Keratinocyte (primary cell): ENCODE results near the gene MOB3B. TPM values are rescaled to one million over a fixed set of nuclear protein-coding genes. Genes with fewer than 3 reads are reported as not detected.

Source experiments
- DNase-seq: peaks from one replicate; pipeline ENCODE4 v3.0.0-alpha.2; 2011; ENCODE audit warnings: low read depth, missing footprints, low spot score
- FAIRE-seq: peaks from 2 replicates; lab custom pipeline; 2011; peaks lifted over from hg19 to GRCh38; lab: Jason Lieb, UNC
- H2AFZ ChIP-seq: 2 replicates; pipeline ENCODE4 v1.6.0; 2012; ENCODE audit warnings: low read length, control low read depth, inconsistent platforms; ENCODE audit not compliant: control insufficient read depth
- H3K27ac ChIP-seq: 2 replicates; pipeline ENCODE4 v1.5.1; 2011; ENCODE audit warnings: low read length; ENCODE audit not compliant: control insufficient read depth, insufficient read depth
- H3K27me3 ChIP-seq: 3 replicates; pipeline ENCODE4 v1.6.0; 2011; ENCODE audit warnings: low read length; ENCODE audit not compliant: control insufficient read depth, insufficient read depth; ENCODE audit errors: extremely low read depth
- H3K36me3 ChIP-seq, 2 experiments: 2 replicates in 1 of 2; 3 replicates in 1 of 2; pipeline ENCODE4 v1.5.1; 2011; ENCODE audit warnings: low read length in 2 of 2, mild to moderate bottlenecking in 1 of 2; ENCODE audit not compliant: control insufficient read depth in 2 of 2, insufficient read depth in 2 of 2; ENCODE audit errors: extremely low read depth in 1 of 2
- H3K4me1 ChIP-seq: 3 replicates; pipeline ENCODE4 v1.5.1; 2011; ENCODE audit warnings: low read length; ENCODE audit not compliant: control insufficient read depth, insufficient read depth; ENCODE audit errors: extremely low read depth
- H3K4me2 ChIP-seq: 3 replicates; pipeline ENCODE4 v1.6.0; 2011; ENCODE audit warnings: low read depth, low read length; ENCODE audit not compliant: control insufficient read depth, insufficient read depth; ENCODE audit errors: extremely low read depth
- H3K4me3 ChIP-seq, 3 experiments: fragments of 200-600 bp in 1 of 3; sonication (generic) in 1 of 3; 2 replicates in 2 of 3; 3 replicates in 1 of 3; pipeline ENCODE4 v1.5.1; 2011 to 2016; ENCODE audit warnings: low read length in 3 of 3, mild to moderate bottlenecking in 3 of 3, control low read depth in 2 of 3, inconsistent platforms in 1 of 3, low read depth in 1 of 3, mixed read lengths in 1 of 3, mixed run types in 1 of 3, moderate library complexity in 1 of 3; ENCODE audit not compliant: control insufficient read depth in 2 of 3, insufficient read depth in 2 of 3; ENCODE audit errors: extremely low read depth in 1 of 3
- H3K79me2 ChIP-seq: 2 replicates; pipeline ENCODE4 v1.6.0; 2012; ENCODE audit warnings: low read length; ENCODE audit not compliant: control insufficient read depth, insufficient read depth
- H3K9ac ChIP-seq: 3 replicates; pipeline ENCODE4 v1.6.0; 2011; ENCODE audit warnings: low read length; ENCODE audit not compliant: control insufficient read depth, insufficient read depth; ENCODE audit errors: extremely low read depth
- H3K9me1 ChIP-seq: 3 replicates; pipeline ENCODE4 v1.6.0; 2011; ENCODE audit warnings: low read length; ENCODE audit not compliant: control insufficient read depth, insufficient read depth; ENCODE audit errors: extremely low read depth
- H3K9me3 ChIP-seq: 2 replicates; pipeline ENCODE4 v1.5.1; 2012; ENCODE audit warnings: low read depth, low read length; ENCODE audit not compliant: control insufficient read depth
- H4K20me1 ChIP-seq: 3 replicates; pipeline ENCODE4 v1.6.0; 2011; ENCODE audit warnings: low read length; ENCODE audit not compliant: control insufficient read depth, insufficient read depth; ENCODE audit errors: extremely low read depth
- CTCF ChIP-seq, 3 experiments: IDR thresholded peaks in 1 of 3; conservative IDR thresholded peaks in 1 of 3; optimal IDR thresholded peaks in 1 of 3; 2 replicates in 2 of 3; 3 replicates in 1 of 3; pipeline versions ENCODE3 to v1.5.1; 2011; ENCODE audit warnings: low read length in 3 of 3, mild to moderate bottlenecking in 3 of 3, moderate library complexity in 2 of 3, control low read depth in 1 of 3, inconsistent platforms in 1 of 3; ENCODE audit not compliant: insufficient read depth in 2 of 3; ENCODE audit errors: extremely low read depth in 1 of 3
- EZH2 ChIP-seq: IDR thresholded peaks from one replicate; pipeline ENCODE4 v1.6.1; 2012; ENCODE audit warnings: inconsistent platforms, mild to moderate bottlenecking, low read length, moderate library complexity
- dilution Hi-C: fragments of 300-500 bp; cut with MboI; formaldehyde crosslinking; loops from one replicate; pipeline ENCODE4 v1.7.0; 2020; ENCODE audit warnings: low sequenced_read_pairs; ENCODE audit not compliant: extremely low pct_ligation_motif_present
- polyA plus RNA-seq, 5 experiments: library from polyadenylated mRNA; depleted of rRNA in 3 of 5; stranded (reverse) in 3 of 5; stranded (forward) in 1 of 5; unstranded in 1 of 5; fragments of >200 nt; gene quantifications; 1 replicate in 1 of 5; 2 replicates in 3 of 5; 3 replicates in 1 of 5; pipeline versions ENCODE4 v1.2.1 to v1.2.3, GENCODE V29; 2011 to 2012; ENCODE audit warnings: missing spikeins in 2 of 5, low read depth in 1 of 5, low replicate concordance in 1 of 5

MOB3B gene
- polyA plus RNA-seq, 1 donor (not counting 4 experiments of a cell fraction or from before 2014, with no cell fraction given) = 35.3 TPM

- no peaks in the 10 kb centered on the region for H3K27me3 ChIP-seq
- no peak overlapping the region for H3K4me3 ChIP-seq
- H3K27ac ChIP-seq = no peak overlapping the region
- FAIRE-seq (no peak), DNase-seq (no peak)
- H2AFZ ChIP-seq = no peak overlapping the region
- dilution Hi-C loops = no loop called here
- H3K36me3 ChIP-seq = peaks cover 8 to 14% of the 10 kb centered on the region in 2 experiments
- no peak for TF ChIP-seq EZH2
- TF ChIP-seq CTCF (optimal IDR thresholded peaks at IDR 0.05 in 1 of 3, IDR thresholded peaks at IDR 0.05 in 1 of 3, conservative IDR thresholded peaks at IDR 0.05 in 1 of 3; ENCODE audit: extremely low read depth in 1 of 3, insufficient read depth in 2 of 3, low read length in 3 of 3) = no peak
- no peak overlapping the region for H3K9ac ChIP-seq
- H3K9me3 ChIP-seq = no peaks in the 10 kb centered on the region
- peaks cover 18% of the 10 kb centered on the region for H3K4me1 ChIP-seq
- H4K20me1 ChIP-seq = no peaks in the 10 kb centered on the region
- H3K4me2 ChIP-seq = no peak overlapping the region
- peaks cover 4% of the 10 kb centered on the region for H3K9me1 ChIP-seq
- peaks cover 21% of the 10 kb centered on the region for H3K79me2 ChIP-seq
Measured at GRCh38 chr9:27359763-27360162, 169.9 kb downstream of the MOB3B start.

GRCh38 chr9:27358007-27358406, 171.6 kb downstream of the MOB3B start:
- Histone ChIP-seq H3K27ac (no peak overlapping the region), H3K4me1 (peaks cover 19% of the 10 kb centered on the region), H3K79me2 (peaks cover 15% of the 10 kb centered on the region), H3K4me3 (no peak overlapping the region), H3K9me3 (no peaks in the 10 kb centered on the region), H3K36me3 (peaks cover 8 to 18% of the 10 kb centered on the region in 2 experiments), H3K4me2 (no peak overlapping the region), H3K9ac (no peak overlapping the region), H3K27me3 (no peaks in the 10 kb centered on the region), H4K20me1 (no peaks in the 10 kb centered on the region), H3K9me1 (peaks cover 7% of the 10 kb centered on the region), H2AFZ (no peak overlapping the region)
- FAIRE-seq (no peak), DNase-seq (no peak)
- TF ChIP-seq CTCF (optimal IDR thresholded peaks at IDR 0.05 in 1 of 3, IDR thresholded peaks at IDR 0.05 in 1 of 3, conservative IDR thresholded peaks at IDR 0.05 in 1 of 3; ENCODE audit: extremely low read depth in 1 of 3, insufficient read depth in 2 of 3, low read length in 3 of 3) = no peak
- no peak for TF ChIP-seq EZH2
- dilution Hi-C loops = no loop called here
